OCI-LY3 (cell line): Measurements from ENCODE around the gene DSE.

ENCODE experiments used
- H2AFZ ChIP-seq: fragments of 200-600, 300-600 bp; shearing (Covaris generic); 2 replicates; pipeline ENCODE4 v1.6.0; 2014; ENCODE audit warnings: antibody characterized with exemption, low read depth, low read length
- H3K27ac ChIP-seq: fragments of 200-600, 300-600 bp; sonication (generic); 2 replicates; pipeline ENCODE4 v1.5.1; 2014; ENCODE audit warnings: mild to moderate bottlenecking, low read length, moderate library complexity, mixed read lengths
- H3K27me3 ChIP-seq: fragments of 200-600, 300-600 bp; sonication (generic); 2 replicates; pipeline ENCODE4 v1.6.1; 2014; ENCODE audit warnings: low read depth, low read length, mixed read lengths
- H3K36me3 ChIP-seq: fragments of 200-600, 300-600 bp; sonication (generic); replicated peaks from 2 replicates; pipeline ENCODE3; 2014; ENCODE audit warnings: low read depth, low read length, mixed read lengths
- H3K4me1 ChIP-seq: fragments of 300-600, 200-600 bp; sonication (generic); 2 replicates; pipeline ENCODE4 v1.6.1; 2014; ENCODE audit warnings: low read length, mixed read lengths
- H3K4me2 ChIP-seq: fragments of 200-600, 300-600 bp; sonication (generic); 2 replicates; pipeline ENCODE4 v1.6.1; 2014; ENCODE audit warnings: low read length, mixed read lengths
- H3K4me3 ChIP-seq: fragments of 300-600, 200-600 bp; sonication (generic); 2 replicates; pipeline ENCODE4 v1.5.1; 2014; ENCODE audit warnings: antibody characterized with exemption, mild to moderate bottlenecking, low read length, moderate library complexity
- H3K79me2 ChIP-seq: fragments of 300-600, 200-600 bp; shearing (Covaris generic); 2 replicates; pipeline ENCODE4 v1.6.1; 2014; ENCODE audit warnings: mild to moderate bottlenecking, low read length, mixed read lengths
- H3K9ac ChIP-seq: fragments of 300-600, 200-600 bp; shearing (Covaris generic); 2 replicates; pipeline ENCODE4 v1.6.0; 2014; ENCODE audit warnings: mild to moderate bottlenecking, low read length, moderate library complexity
- H3K9me3 ChIP-seq: fragments of 200-600, 300-600 bp; shearing (Covaris generic); 2 replicates; pipeline ENCODE4 v1.6.1; 2014; ENCODE audit warnings: low read length, mixed read lengths; ENCODE audit not compliant: insufficient read depth
- H4K20me1 ChIP-seq: fragments of 200-600, 300-600 bp; sonication (generic); 2 replicates; pipeline ENCODE4 v1.6.1; 2016; ENCODE audit warnings: low read length, mixed read lengths; ENCODE audit not compliant: insufficient read depth
- EZH2phosphoT487 ChIP-seq: fragments of 200-600 bp; shearing (Covaris generic); IDR thresholded peaks from 2 replicates; pipeline ENCODE4 v1.6.1; 2018; ENCODE audit warnings: antibody characterized with exemption, mixed run types, low read depth
- TF ChIP-seq, protein P1 (sequence below): fragments of 200-600, 300-600 bp; sonication (generic); IDR thresholded peaks from 2 replicates; pipeline ENCODE4 v1.5.1; 2014; ENCODE audit warnings: antibody characterized with exemption, low read length, low read depth

The DSE gene

GRCh38 chr6:116420341-116420740 is 49.6 kb downstream of the DSE start:
- peaks cover 90% of the 10 kb centered on the region for H3K79me2 ChIP-seq
- no peak overlapping the region for H3K4me2 ChIP-seq
- H2AFZ ChIP-seq, result no peak overlapping the region
- no peak for TF ChIP-seq EZH2phosphoT487
- TF ChIP-seq, protein P1, sequence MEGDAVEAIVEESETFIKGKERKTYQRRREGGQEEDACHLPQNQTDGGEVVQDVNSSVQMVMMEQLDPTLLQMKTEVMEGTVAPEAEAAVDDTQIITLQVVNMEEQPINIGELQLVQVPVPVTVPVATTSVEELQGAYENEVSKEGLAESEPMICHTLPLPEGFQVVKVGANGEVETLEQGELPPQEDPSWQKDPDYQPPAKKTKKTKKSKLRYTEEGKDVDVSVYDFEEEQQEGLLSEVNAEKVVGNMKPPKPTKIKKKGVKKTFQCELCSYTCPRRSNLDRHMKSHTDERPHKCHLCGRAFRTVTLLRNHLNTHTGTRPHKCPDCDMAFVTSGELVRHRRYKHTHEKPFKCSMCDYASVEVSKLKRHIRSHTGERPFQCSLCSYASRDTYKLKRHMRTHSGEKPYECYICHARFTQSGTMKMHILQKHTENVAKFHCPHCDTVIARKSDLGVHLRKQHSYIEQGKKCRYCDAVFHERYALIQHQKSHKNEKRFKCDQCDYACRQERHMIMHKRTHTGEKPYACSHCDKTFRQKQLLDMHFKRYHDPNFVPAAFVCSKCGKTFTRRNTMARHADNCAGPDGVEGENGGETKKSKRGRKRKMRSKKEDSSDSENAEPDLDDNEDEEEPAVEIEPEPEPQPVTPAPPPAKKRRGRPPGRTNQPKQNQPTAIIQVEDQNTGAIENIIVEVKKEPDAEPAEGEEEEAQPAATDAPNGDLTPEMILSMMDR, result no peak
- no peaks in the 10 kb centered on the region for H3K27me3 ChIP-seq
- H3K9me3 ChIP-seq, result no peaks in the 10 kb centered on the region
- H3K9ac ChIP-seq, result no peak overlapping the region
- no peak overlapping the region for H3K4me3 ChIP-seq
- H3K4me1 ChIP-seq, result no peaks in the 10 kb centered on the region
- peaks cover 45% of the 10 kb centered on the region for H4K20me1 ChIP-seq
- no peak overlapping the region for H3K27ac ChIP-seq
- H3K36me3 ChIP-seq, result peaks cover 4% of the 10 kb centered on the region

DNA sequence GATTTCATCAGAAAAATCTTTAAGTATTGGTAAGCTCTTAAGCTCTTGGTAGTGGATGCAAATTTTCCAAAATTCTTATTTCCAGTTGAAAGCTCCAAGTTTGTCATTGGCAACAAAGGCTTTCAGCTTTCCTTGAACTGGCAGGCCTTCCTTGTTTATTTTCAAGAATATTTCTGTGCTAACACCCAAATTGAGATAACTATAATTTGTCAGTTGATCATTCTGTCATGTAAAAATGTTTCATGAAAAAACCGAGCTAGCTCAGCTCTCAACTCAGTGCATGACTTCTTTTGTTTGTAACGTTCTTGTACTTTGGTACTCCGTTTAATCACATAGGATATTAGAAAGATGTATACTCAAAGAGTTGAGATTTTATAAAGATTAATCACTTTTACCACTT is 51.5 kb downstream of the DSE start:
- Histone ChIP-seq H3K4me3 (no peak overlapping the region), H3K27me3 (no peaks in the 10 kb centered on the region), H3K4me1 (no peaks in the 10 kb centered on the region), H3K4me2 (no peak overlapping the region), H3K36me3 (peaks cover 10% of the 10 kb centered on the region), H3K9ac (no peak overlapping the region), H3K9me3 (no peaks in the 10 kb centered on the region), H3K27ac (no peak overlapping the region), H3K79me2 (peaks cover 80% of the 10 kb centered on the region), H2AFZ (no peak overlapping the region), H4K20me1 (peaks cover 38% of the 10 kb centered on the region)
- TF ChIP-seq EZH2phosphoT487, result no peak
- TF ChIP-seq, protein P1, result no peak

- Histone ChIP-seq H3K27ac (no peak overlapping the region), H4K20me1 (peaks cover 28% of the 10 kb centered on the region), H3K9ac (no peak overlapping the region), H3K9me3 (no peaks in the 10 kb centered on the region), H3K4me3 (no peak overlapping the region), H3K4me1 (no peaks in the 10 kb centered on the region), H3K4me2 (no peak overlapping the region), H3K27me3 (no peaks in the 10 kb centered on the region), H3K36me3 (peaks cover 13% of the 10 kb centered on the region), H3K79me2 (peaks cover 64% of the 10 kb centered on the region), H2AFZ (no peak overlapping the region)
- TF ChIP-seq, protein P1, result no peak
- TF ChIP-seq EZH2phosphoT487, result no peak
Measured at GRCh38 chr6:116424001-116424400, 53.3 kb downstream of the DSE start.

GRCh38 chr6:116426551-116426950 is 55.8 kb downstream of the DSE start:
- Histone ChIP-seq H3K79me2 (peaks cover 41% of the 10 kb centered on the region), H3K4me1 (no peaks in the 10 kb centered on the region), H3K4me2 (no peak overlapping the region), H3K4me3 (no peak overlapping the region), H3K9me3 (no peaks in the 10 kb centered on the region), H2AFZ (no peak overlapping the region), H4K20me1 (peaks cover 18% of the 10 kb centered on the region), H3K27ac (no peak overlapping the region), H3K9ac (no peak overlapping the region), H3K36me3 (peaks cover 19% of the 10 kb centered on the region), H3K27me3 (no peaks in the 10 kb centered on the region)
- no peak for TF ChIP-seq EZH2phosphoT487
- TF ChIP-seq, protein P1, result no peak
